Neural progenitor cell (in vitro differentiated cells): ENCODE measurements around the gene PRSS53.
"Not testable (repeated sequence)": the region's sequence is repeated elsewhere in the genome, so short reads cannot be mapped to it uniquely, and the experiment has no call there.

ENCODE experiments used
- CTCF ChIP-seq: fragments of 200-600 bp; sonication (generic); IDR thresholded peaks from 2 replicates; pipeline ENCODE4 v1.5.1; 2017; ENCODE audit warnings: antibody characterized with exemption, mild to moderate bottlenecking
- EZH2 ChIP-seq: fragments of 200-600 bp; sonication (generic); IDR thresholded peaks from 2 replicates; pipeline ENCODE4 v1.6.1; 2017; ENCODE audit warnings: antibody characterized with exemption, mild to moderate bottlenecking, moderate library complexity
- EZH2phosphoT487 ChIP-seq: fragments of 200-600 bp; sonication (generic); IDR thresholded peaks from 2 replicates; pipeline ENCODE4 v1.6.1; 2017; ENCODE audit warnings: antibody characterized with exemption

- not testable (repeated sequence) for TF ChIP-seq CTCF, EZH2, EZH2phosphoT487
Measured at GRCh38 chr16:31100876-31101641, 12.3 kb upstream of the PRSS53 start.
